ENCODE results near the gene ZBED1. TPM values are rescaled to one million over a fixed set of nuclear protein-coding genes. Genes with fewer than 3 reads are reported as not detected.

ZBED1 gene
- total RNA-seq, 1 experiment from 2014 or later: 14.2 TPM

GRCh38 chrX:2468261-2469195, 32.2 kb downstream of the ZBED1 start:
- H3K9ac ChIP-seq (ENCODE audit: low read length): no peak overlapping the region
- POLR2A ChIA-PET (ENCODE audit: unreplicated experiment): no interaction called here
- no peak for DNase-seq

GRCh38 chrX:2466876-2467656, 33.7 kb downstream of the ZBED1 start:
- H3K9ac ChIP-seq (ENCODE audit: low read length): no peak overlapping the region
- no peaks in the 10 kb centered on the region for H3K36me3 ChIP-seq (ENCODE audit: low read depth, low read length)
- H3K79me2 ChIP-seq (ENCODE audit: low read length): no peaks in the 10 kb centered on the region
- H3K4me3 ChIP-seq (ENCODE audit: low read length): no peak overlapping the region
- ChIA-PET POLR2A (ENCODE audit: unreplicated experiment) (no interaction called here), CTCF (no interaction called here)
- H4K20me1 ChIP-seq (ENCODE audit: low read length): no peaks in the 10 kb centered on the region
- no peaks in the 10 kb centered on the region for H3F3A ChIP-seq (ENCODE audit: low read length, unreplicated experiment)
- no peak overlapping the region for H3K27ac ChIP-seq (ENCODE audit: low read length)
- TF ChIP-seq EZH2phosphoT487 (IDR thresholded peaks at IDR 0.05; ENCODE audit: borderline replicate concordance, low read length) (no peak), CTCF (conservative IDR thresholded peaks at IDR 0.05; ENCODE audit: low read depth, low read length) (no peak), EZH2 (IDR thresholded peaks at IDR 0.05; ENCODE audit: low read length, unreplicated experiment) (no peak)
- no peak overlapping the region for H3K4me2 ChIP-seq (ENCODE audit: low read length)
- ATAC-seq (no peak), DNase-seq (no peak)
- H3K27me3 ChIP-seq (ENCODE audit: low read length): no peaks in the 10 kb centered on the region
- H3K9me2 ChIP-seq (replicated peaks; ENCODE audit: low read length): no peaks in the 10 kb centered on the region
- no TSS peak for BruUV-seq (replicated peaks)
- H3K4me1 ChIP-seq (ENCODE audit: insufficient read depth, low read length): no peaks in the 10 kb centered on the region
- intact Hi-C loops (cut with micrococcal nuclease): no loop called here
- no peak overlapping the region for H2AFZ ChIP-seq (ENCODE audit: low read length)
- H3K9me3 ChIP-seq (ENCODE audit: low read length): no peaks in the 10 kb centered on the region

More at GRCh38 chrX:2468261-2469195, 32.2 kb downstream of the ZBED1 start:
- Histone ChIP-seq H3K36me3 (ENCODE audit: low read depth, low read length) (no peaks in the 10 kb centered on the region), H3K27me3 (ENCODE audit: low read length) (no peaks in the 10 kb centered on the region), H3K9me2 (replicated peaks; ENCODE audit: low read length) (no peaks in the 10 kb centered on the region), H3F3A (ENCODE audit: low read length, unreplicated experiment) (no peaks in the 10 kb centered on the region), H4K20me1 (ENCODE audit: low read length) (no peaks in the 10 kb centered on the region), H3K4me3 (ENCODE audit: low read length) (no peak overlapping the region), H3K4me1 (ENCODE audit: insufficient read depth, low read length) (no peaks in the 10 kb centered on the region), H3K79me2 (ENCODE audit: low read length) (no peaks in the 10 kb centered on the region), H2AFZ (ENCODE audit: low read length) (no peak overlapping the region), H3K27ac (ENCODE audit: low read length) (no peak overlapping the region), H3K9me3 (ENCODE audit: low read length) (no peaks in the 10 kb centered on the region), H3K4me2 (ENCODE audit: low read length) (no peak overlapping the region)
- intact Hi-C loops (cut with micrococcal nuclease): no loop called here
- TF ChIP-seq EZH2phosphoT487 (IDR thresholded peaks at IDR 0.05; ENCODE audit: borderline replicate concordance, low read length): no peak
- TF ChIP-seq CTCF (conservative IDR thresholded peaks at IDR 0.05; ENCODE audit: low read depth, low read length): no peak
- TF ChIP-seq EZH2 (IDR thresholded peaks at IDR 0.05; ENCODE audit: low read length, unreplicated experiment): no peak
- ATAC-seq: no peak
- CTCF ChIA-PET: no interaction called here
- no TSS peak for BruUV-seq (replicated peaks)
